WTC11 (cell line): Measurements from ENCODE around the gene SART1. TPM values are rescaled to one million over a fixed set of nuclear protein-coding genes. Genes with fewer than 3 reads are reported as not detected.

Experiments used
- ATAC-seq: fragments of 200-7000 bp; cut with Tn5 transposase; 2 replicates; pipeline ENCODE4 v1.10.0; 2021; ENCODE audit warnings: mild to moderate bottlenecking, moderate library complexity
- CTCF ChIA-PET: fragments of 300-600 bp; sonication (Branson Sonifier 250); formaldehyde crosslinking; loops from one replicate; lab custom pipeline; 2021; ENCODE audit warnings: antibody characterized with exemption; lab: Charles Lee
- POLR2A ChIA-PET: fragments of 350-600 bp; sonication (Branson Sonifier 250); formaldehyde crosslinking; loops from one replicate; lab custom pipeline; 2021; ENCODE audit warnings: antibody characterized with exemption; lab: Charles Lee
- DNase-seq: peaks from one replicate; pipeline ENCODE4 v3.0.0; 2021; ENCODE audit warnings: low spot score
- H3K27ac Mint-ChIP-seq: 2 replicates; pipeline ENCODE4 v1.8.0; 2021; ENCODE audit warnings: mixed read lengths
- H3K27me3 Mint-ChIP-seq: 2 replicates; pipeline ENCODE4 v1.8.0; 2021; ENCODE audit warnings: low read depth, mild to moderate bottlenecking, moderate library complexity, mixed read lengths
- H3K36me3 Mint-ChIP-seq: 2 replicates; pipeline ENCODE4 v1.8.0; 2021; ENCODE audit warnings: mixed read lengths
- H3K4me1 Mint-ChIP-seq: 2 replicates; pipeline ENCODE4 v1.8.0; 2022; ENCODE audit warnings: mixed read lengths
- H3K4me3 Mint-ChIP-seq: 2 replicates; pipeline ENCODE4 v1.8.0; 2021; ENCODE audit warnings: mild to moderate bottlenecking, moderate library complexity, mixed read lengths
- H3K9me3 Mint-ChIP-seq: 2 replicates; pipeline ENCODE4 v1.8.0; 2021; ENCODE audit warnings: mixed read lengths
- FOXK1 ChIP-seq: sonication (generic); formaldehyde crosslinking; IDR thresholded peaks from 2 replicates; pipeline ENCODE4 v1.8.0; 2022; ENCODE audit warnings: mild to moderate bottlenecking, moderate library complexity, missing genetic modification reagents
- FOXP1 ChIP-seq: sonication (generic); formaldehyde crosslinking; IDR thresholded peaks from 2 replicates; pipeline ENCODE4 v1.8.0; 2022; ENCODE audit warnings: missing genetic modification reagents, mild to moderate bottlenecking, moderate library complexity, borderline replicate concordance
- HMGA2 ChIP-seq: fragments of 250-450 bp; sonication (Bioruptor Pico); IDR thresholded peaks from 2 replicates; pipeline ENCODE4 v1.4.0; 2021; ENCODE audit warnings: mild to moderate bottlenecking, moderate library complexity
- JUN ChIP-seq: sonication (generic); formaldehyde crosslinking; IDR thresholded peaks from 2 replicates; pipeline ENCODE4 v1.8.0; 2023; ENCODE audit warnings: mild to moderate bottlenecking, missing genetic modification reagents
- NFYB ChIP-seq: sonication (generic); formaldehyde crosslinking; conservative IDR thresholded peaks from 2 replicates; pipeline ENCODE4 v1.8.0; 2022; ENCODE audit warnings: low read depth, missing genetic modification reagents
- SMAD4 ChIP-seq: sonication (generic); formaldehyde crosslinking; IDR thresholded peaks from 2 replicates; pipeline ENCODE4 v1.8.0; 2022; ENCODE audit warnings: mild to moderate bottlenecking, missing genetic modification reagents
- SP1 ChIP-seq: sonication (generic); formaldehyde crosslinking; conservative IDR thresholded peaks from 2 replicates; pipeline ENCODE4 v1.8.1; 2022; ENCODE audit warnings: missing genetic modification reagents
- TP53 ChIP-seq: sonication (generic); formaldehyde crosslinking; IDR thresholded peaks from 2 replicates; pipeline ENCODE4 v1.8.1; 2023; ENCODE audit warnings: mild to moderate bottlenecking, missing genetic modification reagents
- total RNA-seq: library from RNA; stranded (reverse); gene quantifications from 3 replicates; pipeline ENCODE4 v1.2.3, GENCODE V29; 2021
- TF ChIP-seq, protein P1 (sequence below): sonication (generic); formaldehyde crosslinking; IDR thresholded peaks from 2 replicates; pipeline ENCODE4 v1.8.0; 2022; ENCODE audit warnings: missing genetic modification reagents
- TF ChIP-seq, protein P2 (sequence below): sonication (generic); formaldehyde crosslinking; IDR thresholded peaks from 2 replicates; pipeline ENCODE4 v1.8.1; 2022; ENCODE audit warnings: mild to moderate bottlenecking, moderate library complexity, missing genetic modification reagents
- TF ChIP-seq, protein P3 (sequence below): sonication (generic); formaldehyde crosslinking; IDR thresholded peaks from 2 replicates; pipeline ENCODE4 v1.8.1; 2022; ENCODE audit warnings: mild to moderate bottlenecking, missing genetic modification reagents, moderate library complexity, borderline replicate concordance
- TF ChIP-seq, protein P4 (sequence below): sonication (generic); formaldehyde crosslinking; IDR thresholded peaks from 2 replicates; pipeline ENCODE4 v1.8.0; 2023; ENCODE audit warnings: mild to moderate bottlenecking, missing genetic modification reagents
- TF ChIP-seq, protein P5 (sequence below): sonication (generic); formaldehyde crosslinking; IDR thresholded peaks from 2 replicates; pipeline ENCODE4 v1.8.1; 2023; ENCODE audit warnings: mild to moderate bottlenecking, missing genetic modification reagents, moderate library complexity
- TF ChIP-seq, protein P6 (sequence below): sonication (generic); formaldehyde crosslinking; IDR thresholded peaks from 2 replicates; pipeline ENCODE4 v1.8.0; 2022; ENCODE audit warnings: mild to moderate bottlenecking, missing genetic modification reagents
- TF ChIP-seq, protein P7 (sequence below): sonication (generic); formaldehyde crosslinking; IDR thresholded peaks from 2 replicates; pipeline ENCODE4 v1.8.1; 2023; ENCODE audit warnings: mild to moderate bottlenecking, missing genetic modification reagents, borderline replicate concordance

Gene SART1
- total RNA-seq, 1 experiment from 2014 or later = 57.0 TPM

DNA sequence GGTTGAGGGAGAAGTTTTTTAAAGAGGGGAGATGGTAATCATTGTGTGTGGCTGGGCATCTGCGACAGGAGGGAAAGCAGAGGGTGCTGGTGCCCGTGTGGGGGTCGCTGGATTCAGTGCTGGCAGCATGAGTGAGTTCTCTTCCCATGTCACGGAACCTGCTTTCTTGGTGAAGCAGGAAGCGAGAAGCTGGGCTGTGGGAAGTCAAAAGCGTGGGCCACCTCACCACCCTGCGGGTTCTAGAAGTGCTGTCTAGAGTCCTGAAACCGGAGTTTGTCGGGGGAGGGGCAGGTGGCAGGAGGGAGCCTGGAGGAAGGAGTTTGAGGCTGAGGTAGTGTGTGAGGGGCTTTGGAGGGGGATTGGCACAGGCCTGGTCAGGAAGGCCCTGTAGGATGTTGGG, 14.2 kb downstream of the SART1 start:
- H3K4me1 Mint-ChIP-seq = no peaks in the 10 kb centered on the region
- POLR2A ChIA-PET = no interaction called here
- ATAC-seq = no peak
- no peak overlapping the region for H3K4me3 Mint-ChIP-seq
- no peaks in the 10 kb centered on the region for H3K9me3 Mint-ChIP-seq
- peak overlapping the region; percentile 67 for H3K27ac Mint-ChIP-seq
- H3K36me3 Mint-ChIP-seq = peaks cover 47% of the 10 kb centered on the region
- no peak for DNase-seq
- H3K27me3 Mint-ChIP-seq = no peaks in the 10 kb centered on the region
- TF ChIP-seq, protein P1, sequence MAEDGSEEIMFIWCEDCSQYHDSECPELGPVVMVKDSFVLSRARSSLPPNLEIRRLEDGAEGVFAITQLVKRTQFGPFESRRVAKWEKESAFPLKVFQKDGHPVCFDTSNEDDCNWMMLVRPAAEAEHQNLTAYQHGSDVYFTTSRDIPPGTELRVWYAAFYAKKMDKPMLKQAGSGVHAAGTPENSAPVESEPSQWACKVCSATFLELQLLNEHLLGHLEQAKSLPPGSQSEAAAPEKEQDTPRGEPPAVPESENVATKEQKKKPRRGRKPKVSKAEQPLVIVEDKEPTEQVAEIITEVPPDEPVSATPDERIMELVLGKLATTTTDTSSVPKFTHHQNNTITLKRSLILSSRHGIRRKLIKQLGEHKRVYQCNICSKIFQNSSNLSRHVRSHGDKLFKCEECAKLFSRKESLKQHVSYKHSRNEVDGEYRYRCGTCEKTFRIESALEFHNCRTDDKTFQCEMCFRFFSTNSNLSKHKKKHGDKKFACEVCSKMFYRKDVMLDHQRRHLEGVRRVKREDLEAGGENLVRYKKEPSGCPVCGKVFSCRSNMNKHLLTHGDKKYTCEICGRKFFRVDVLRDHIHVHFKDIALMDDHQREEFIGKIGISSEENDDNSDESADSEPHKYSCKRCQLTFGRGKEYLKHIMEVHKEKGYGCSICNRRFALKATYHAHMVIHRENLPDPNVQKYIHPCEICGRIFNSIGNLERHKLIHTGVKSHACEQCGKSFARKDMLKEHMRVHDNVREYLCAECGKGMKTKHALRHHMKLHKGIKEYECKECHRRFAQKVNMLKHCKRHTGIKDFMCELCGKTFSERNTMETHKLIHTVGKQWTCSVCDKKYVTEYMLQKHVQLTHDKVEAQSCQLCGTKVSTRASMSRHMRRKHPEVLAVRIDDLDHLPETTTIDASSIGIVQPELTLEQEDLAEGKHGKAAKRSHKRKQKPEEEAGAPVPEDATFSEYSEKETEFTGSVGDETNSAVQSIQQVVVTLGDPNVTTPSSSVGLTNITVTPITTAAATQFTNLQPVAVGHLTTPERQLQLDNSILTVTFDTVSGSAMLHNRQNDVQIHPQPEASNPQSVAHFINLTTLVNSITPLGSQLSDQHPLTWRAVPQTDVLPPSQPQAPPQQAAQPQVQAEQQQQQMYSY (CRISPR knock-in tag) = no peak
- TF ChIP-seq, protein P2, sequence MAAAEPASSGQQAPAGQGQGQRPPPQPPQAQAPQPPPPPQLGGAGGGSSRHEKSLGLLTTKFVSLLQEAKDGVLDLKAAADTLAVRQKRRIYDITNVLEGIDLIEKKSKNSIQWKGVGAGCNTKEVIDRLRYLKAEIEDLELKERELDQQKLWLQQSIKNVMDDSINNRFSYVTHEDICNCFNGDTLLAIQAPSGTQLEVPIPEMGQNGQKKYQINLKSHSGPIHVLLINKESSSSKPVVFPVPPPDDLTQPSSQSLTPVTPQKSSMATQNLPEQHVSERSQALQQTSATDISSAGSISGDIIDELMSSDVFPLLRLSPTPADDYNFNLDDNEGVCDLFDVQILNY (CRISPR knock-in tag) = no peak
- TF ChIP-seq FOXK1 (no peak), SP1 (CRISPR knock-in tag) (no peak), JUN (CRISPR knock-in tag) (no peak), TP53 (CRISPR knock-in tag) (no peak)
- TF ChIP-seq, protein P3, sequence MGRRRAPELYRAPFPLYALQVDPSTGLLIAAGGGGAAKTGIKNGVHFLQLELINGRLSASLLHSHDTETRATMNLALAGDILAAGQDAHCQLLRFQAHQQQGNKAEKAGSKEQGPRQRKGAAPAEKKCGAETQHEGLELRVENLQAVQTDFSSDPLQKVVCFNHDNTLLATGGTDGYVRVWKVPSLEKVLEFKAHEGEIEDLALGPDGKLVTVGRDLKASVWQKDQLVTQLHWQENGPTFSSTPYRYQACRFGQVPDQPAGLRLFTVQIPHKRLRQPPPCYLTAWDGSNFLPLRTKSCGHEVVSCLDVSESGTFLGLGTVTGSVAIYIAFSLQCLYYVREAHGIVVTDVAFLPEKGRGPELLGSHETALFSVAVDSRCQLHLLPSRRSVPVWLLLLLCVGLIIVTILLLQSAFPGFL = no peak
- TF ChIP-seq, protein P4, sequence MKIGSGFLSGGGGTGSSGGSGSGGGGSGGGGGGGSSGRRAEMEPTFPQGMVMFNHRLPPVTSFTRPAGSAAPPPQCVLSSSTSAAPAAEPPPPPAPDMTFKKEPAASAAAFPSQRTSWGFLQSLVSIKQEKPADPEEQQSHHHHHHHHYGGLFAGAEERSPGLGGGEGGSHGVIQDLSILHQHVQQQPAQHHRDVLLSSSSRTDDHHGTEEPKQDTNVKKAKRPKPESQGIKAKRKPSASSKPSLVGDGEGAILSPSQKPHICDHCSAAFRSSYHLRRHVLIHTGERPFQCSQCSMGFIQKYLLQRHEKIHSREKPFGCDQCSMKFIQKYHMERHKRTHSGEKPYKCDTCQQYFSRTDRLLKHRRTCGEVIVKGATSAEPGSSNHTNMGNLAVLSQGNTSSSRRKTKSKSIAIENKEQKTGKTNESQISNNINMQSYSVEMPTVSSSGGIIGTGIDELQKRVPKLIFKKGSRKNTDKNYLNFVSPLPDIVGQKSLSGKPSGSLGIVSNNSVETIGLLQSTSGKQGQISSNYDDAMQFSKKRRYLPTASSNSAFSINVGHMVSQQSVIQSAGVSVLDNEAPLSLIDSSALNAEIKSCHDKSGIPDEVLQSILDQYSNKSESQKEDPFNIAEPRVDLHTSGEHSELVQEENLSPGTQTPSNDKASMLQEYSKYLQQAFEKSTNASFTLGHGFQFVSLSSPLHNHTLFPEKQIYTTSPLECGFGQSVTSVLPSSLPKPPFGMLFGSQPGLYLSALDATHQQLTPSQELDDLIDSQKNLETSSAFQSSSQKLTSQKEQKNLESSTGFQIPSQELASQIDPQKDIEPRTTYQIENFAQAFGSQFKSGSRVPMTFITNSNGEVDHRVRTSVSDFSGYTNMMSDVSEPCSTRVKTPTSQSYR (CRISPR knock-in tag) = no peak
- TF ChIP-seq, protein P5, sequence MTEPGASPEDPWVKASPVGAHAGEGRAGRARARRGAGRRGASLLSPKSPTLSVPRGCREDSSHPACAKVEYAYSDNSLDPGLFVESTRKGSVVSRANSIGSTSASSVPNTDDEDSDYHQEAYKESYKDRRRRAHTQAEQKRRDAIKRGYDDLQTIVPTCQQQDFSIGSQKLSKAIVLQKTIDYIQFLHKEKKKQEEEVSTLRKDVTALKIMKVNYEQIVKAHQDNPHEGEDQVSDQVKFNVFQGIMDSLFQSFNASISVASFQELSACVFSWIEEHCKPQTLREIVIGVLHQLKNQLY (CRISPR knock-in tag) = no peak
- TF ChIP-seq, protein P6, sequence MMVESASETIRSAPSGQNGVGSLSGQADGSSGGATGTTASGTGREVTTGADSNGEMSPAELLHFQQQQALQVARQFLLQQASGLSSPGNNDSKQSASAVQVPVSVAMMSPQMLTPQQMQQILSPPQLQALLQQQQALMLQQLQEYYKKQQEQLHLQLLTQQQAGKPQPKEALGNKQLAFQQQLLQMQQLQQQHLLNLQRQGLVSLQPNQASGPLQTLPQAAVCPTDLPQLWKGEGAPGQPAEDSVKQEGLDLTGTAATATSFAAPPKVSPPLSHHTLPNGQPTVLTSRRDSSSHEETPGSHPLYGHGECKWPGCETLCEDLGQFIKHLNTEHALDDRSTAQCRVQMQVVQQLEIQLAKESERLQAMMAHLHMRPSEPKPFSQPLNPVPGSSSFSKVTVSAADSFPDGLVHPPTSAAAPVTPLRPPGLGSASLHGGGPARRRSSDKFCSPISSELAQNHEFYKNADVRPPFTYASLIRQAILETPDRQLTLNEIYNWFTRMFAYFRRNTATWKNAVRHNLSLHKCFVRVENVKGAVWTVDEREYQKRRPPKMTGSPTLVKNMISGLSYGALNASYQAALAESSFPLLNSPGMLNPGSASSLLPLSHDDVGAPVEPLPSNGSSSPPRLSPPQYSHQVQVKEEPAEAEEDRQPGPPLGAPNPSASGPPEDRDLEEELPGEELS (CRISPR knock-in tag) = no peak
- TF ChIP-seq, all 79 proteins: peak for 0
- CTCF ChIA-PET = interaction anchor here (1.0 to 1.6 kb wide), 6 partner anchors 13 to 116 kb away, joined by 3 to 8 read pairs (median 4); partner anchors contain the start of genes FIBP and MUS81

DNA sequence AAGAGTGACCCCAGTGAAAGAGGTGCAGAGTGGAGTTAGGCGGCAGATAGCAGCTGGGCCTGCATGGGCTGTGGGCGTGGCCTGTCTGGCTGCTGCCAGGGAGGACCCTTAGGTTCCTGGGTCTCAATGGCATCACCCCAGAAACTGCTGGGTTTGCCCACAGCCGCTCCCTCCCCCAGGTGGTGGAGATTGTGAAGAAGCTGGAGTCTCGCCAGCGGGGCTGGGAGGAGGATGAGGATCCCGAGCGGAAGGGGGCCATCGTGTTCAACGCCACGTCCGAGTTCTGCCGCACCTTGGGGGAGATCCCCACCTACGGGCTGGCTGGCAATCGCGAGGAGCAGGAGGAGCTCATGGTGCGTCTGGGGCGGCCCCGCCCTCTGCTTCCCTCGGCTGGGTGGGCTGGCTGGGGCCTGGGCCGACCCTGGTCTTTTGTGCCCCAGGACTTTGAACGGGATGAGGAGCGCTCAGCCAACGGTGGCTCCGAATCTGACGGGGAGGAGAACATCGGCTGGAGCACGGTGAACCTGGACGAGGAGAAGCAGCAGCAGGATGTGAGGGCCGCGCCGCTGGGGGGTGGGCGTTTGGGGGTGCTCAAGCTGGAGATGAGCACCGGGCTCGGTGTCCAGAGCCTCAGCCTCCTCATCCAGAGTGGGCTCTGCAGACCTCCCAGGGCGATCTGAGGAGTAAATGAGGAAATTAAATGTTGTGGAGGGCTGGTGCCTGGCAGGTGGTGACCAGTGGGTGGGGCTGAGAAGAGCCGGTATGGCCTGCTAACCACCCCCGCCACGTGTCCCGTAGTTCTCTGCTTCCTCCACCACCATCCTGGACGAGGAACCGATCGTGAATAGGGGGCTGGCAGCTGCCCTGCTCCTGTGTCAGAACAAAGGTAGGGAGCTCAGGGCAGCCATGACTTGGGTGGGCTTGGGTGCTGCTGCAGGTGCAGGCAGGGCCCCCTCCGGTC, 15.0 kb downstream of the SART1 start:
- H3K27me3 Mint-ChIP-seq = no peaks in the 10 kb centered on the region
- no peaks in the 10 kb centered on the region for H3K9me3 Mint-ChIP-seq
- no peak for DNase-seq
- no peak overlapping the region for H3K4me3 Mint-ChIP-seq
- CTCF ChIA-PET = interaction anchor here (0.8 to 1.6 kb wide), 6 partner anchors 10 to 117 kb away, joined by 3 to 8 read pairs (median 3); partner anchors contain the start of genes FIBP and MUS81
- POLR2A ChIA-PET = no interaction called here
- no peak for ATAC-seq
- H3K36me3 Mint-ChIP-seq = peaks cover 47% of the 10 kb centered on the region
- H3K27ac Mint-ChIP-seq = peak overlapping the region; percentile 67
- no peaks in the 10 kb centered on the region for H3K4me1 Mint-ChIP-seq
- TF ChIP-seq SMAD4 (CRISPR knock-in tag) (no peak), HMGA2 (CRISPR knock-in tag) (no peak), SP1 (CRISPR knock-in tag) (no peak), NFYB (no peak), FOXP1 (CRISPR knock-in tag) (no peak)
- TF ChIP-seq, protein P7, sequence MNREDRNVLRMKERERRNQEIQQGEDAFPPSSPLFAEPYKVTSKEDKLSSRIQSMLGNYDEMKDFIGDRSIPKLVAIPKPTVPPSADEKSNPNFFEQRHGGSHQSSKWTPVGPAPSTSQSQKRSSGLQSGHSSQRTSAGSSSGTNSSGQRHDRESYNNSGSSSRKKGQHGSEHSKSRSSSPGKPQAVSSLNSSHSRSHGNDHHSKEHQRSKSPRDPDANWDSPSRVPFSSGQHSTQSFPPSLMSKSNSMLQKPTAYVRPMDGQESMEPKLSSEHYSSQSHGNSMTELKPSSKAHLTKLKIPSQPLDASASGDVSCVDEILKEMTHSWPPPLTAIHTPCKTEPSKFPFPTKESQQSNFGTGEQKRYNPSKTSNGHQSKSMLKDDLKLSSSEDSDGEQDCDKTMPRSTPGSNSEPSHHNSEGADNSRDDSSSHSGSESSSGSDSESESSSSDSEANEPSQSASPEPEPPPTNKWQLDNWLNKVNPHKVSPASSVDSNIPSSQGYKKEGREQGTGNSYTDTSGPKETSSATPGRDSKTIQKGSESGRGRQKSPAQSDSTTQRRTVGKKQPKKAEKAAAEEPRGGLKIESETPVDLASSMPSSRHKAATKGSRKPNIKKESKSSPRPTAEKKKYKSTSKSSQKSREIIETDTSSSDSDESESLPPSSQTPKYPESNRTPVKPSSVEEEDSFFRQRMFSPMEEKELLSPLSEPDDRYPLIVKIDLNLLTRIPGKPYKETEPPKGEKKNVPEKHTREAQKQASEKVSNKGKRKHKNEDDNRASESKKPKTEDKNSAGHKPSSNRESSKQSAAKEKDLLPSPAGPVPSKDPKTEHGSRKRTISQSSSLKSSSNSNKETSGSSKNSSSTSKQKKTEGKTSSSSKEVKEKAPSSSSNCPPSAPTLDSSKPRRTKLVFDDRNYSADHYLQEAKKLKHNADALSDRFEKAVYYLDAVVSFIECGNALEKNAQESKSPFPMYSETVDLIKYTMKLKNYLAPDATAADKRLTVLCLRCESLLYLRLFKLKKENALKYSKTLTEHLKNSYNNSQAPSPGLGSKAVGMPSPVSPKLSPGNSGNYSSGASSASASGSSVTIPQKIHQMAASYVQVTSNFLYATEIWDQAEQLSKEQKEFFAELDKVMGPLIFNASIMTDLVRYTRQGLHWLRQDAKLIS (CRISPR knock-in tag) = no peak
